IMR-90 (cell line): ENCODE results near the gene PLXNB3. TPM values are rescaled to one million over a fixed set of nuclear protein-coding genes. Genes with fewer than 3 reads are reported as not detected.

ENCODE experiments used
- ATAC-seq: fragments of 200-7000 bp; cut with Tn5 transposase; 2 replicates; pipeline ENCODE4 v1.9.1; 2020; ENCODE audit warnings: low read depth, mild to moderate bottlenecking, moderate library complexity
- BruUV-seq: library from RNA; stranded (reverse); fragments of 400-500 nt; replicated peaks from 2 replicates; lab custom pipeline; 2021; lab: Mats Ljungman, UMichigan
- CTCF ChIA-PET: fragments of 300-600 bp; formaldehyde crosslinking; extraction: SDS; loops from one replicate; lab custom pipeline; 2021; ENCODE audit warnings: antibody characterized with exemption; lab: Yijun Ruan, JAX
- POLR2A ChIA-PET: fragments of 300-600 bp; sonication (Branson Sonifier 250); formaldehyde crosslinking; loops from one replicate; lab custom pipeline; 2022; ENCODE audit warnings: antibody characterized with exemption; ENCODE audit not compliant: unreplicated experiment; lab: Charles Lee
- DNase-seq: peaks from one replicate; pipeline ENCODE4 v3.0.0; 2013
- H2AFZ ChIP-seq: replicated peaks from 2 replicates; pipeline ENCODE3; 2013; ENCODE audit warnings: low read length, mild to moderate bottlenecking; ENCODE audit not compliant: poor library complexity
- H2AK5ac ChIP-seq: 2 replicates; pipeline ENCODE4 v1.6.1; 2013; ENCODE audit warnings: low read depth, low read length, inconsistent platforms
- H2AK9ac ChIP-seq: replicated peaks from 2 replicates; pipeline ENCODE3; 2013; ENCODE audit warnings: mild to moderate bottlenecking, low read depth, low read length, moderate library complexity; ENCODE audit not compliant: poor library complexity
- H2BK120ac ChIP-seq: 2 replicates; pipeline ENCODE4 v1.6.1; 2013; ENCODE audit warnings: low read depth, low read length, inconsistent platforms
- H2BK15ac ChIP-seq: 3 replicates; pipeline ENCODE4 v1.6.1; 2013; ENCODE audit warnings: low read depth, low read length, inconsistent platforms
- H2BK20ac ChIP-seq: 2 replicates; pipeline ENCODE4 v1.6.1; 2013; ENCODE audit warnings: low read depth, mild to moderate bottlenecking, inconsistent platforms, low read length, moderate library complexity
- H2BK5ac ChIP-seq: 2 replicates; pipeline ENCODE4 v1.6.1; 2013; ENCODE audit warnings: mild to moderate bottlenecking, low read depth, low read length, inconsistent platforms; ENCODE audit not compliant: poor library complexity, severe bottlenecking
- H3K14ac ChIP-seq: replicated peaks from 2 replicates; pipeline ENCODE4 v1.6.1; 2013; ENCODE audit warnings: low read depth, low read length, inconsistent platforms
- H3K18ac ChIP-seq: 2 replicates; pipeline ENCODE4 v1.6.1; 2013; ENCODE audit warnings: low read depth, low read length, control low read depth
- H3K23ac ChIP-seq: 2 replicates; pipeline ENCODE4 v1.6.1; 2013; ENCODE audit warnings: low read depth, low read length, inconsistent platforms
- H3K27ac ChIP-seq: 2 replicates; pipeline ENCODE4 v1.5.1; 2013; ENCODE audit warnings: mild to moderate bottlenecking, control low read depth, low read length; ENCODE audit not compliant: insufficient read depth
- H3K27me3 ChIP-seq: 2 replicates; pipeline ENCODE4 v1.6.1; 2013; ENCODE audit warnings: low read length; ENCODE audit not compliant: control insufficient read depth, insufficient read depth
- H3K36me3 ChIP-seq: 2 replicates; pipeline ENCODE4 v1.6.1; 2013; ENCODE audit warnings: low read length, mixed read lengths; ENCODE audit not compliant: control insufficient read depth, insufficient read depth
- H3K4ac ChIP-seq: 2 replicates; pipeline ENCODE4 v1.6.1; 2013; ENCODE audit warnings: low read depth, low read length, inconsistent platforms
- H3K4me1 ChIP-seq: 2 replicates; pipeline ENCODE4 v1.6.1; 2013; ENCODE audit warnings: low read length, mixed read lengths; ENCODE audit not compliant: control insufficient read depth, insufficient read depth
- H3K4me2 ChIP-seq: 2 replicates; pipeline ENCODE4 v1.6.1; 2013; ENCODE audit warnings: low read depth, mild to moderate bottlenecking, control low read depth, low read length, moderate library complexity
- H3K4me3 ChIP-seq: 2 replicates; pipeline ENCODE4 v1.5.1; 2013; ENCODE audit warnings: low read depth, mild to moderate bottlenecking, control low read depth, low read length, moderate library complexity; ENCODE audit not compliant: insufficient read depth
- H3K56ac ChIP-seq: 2 replicates; pipeline ENCODE4 v1.6.1; 2013; ENCODE audit warnings: low read length, inconsistent platforms; ENCODE audit not compliant: insufficient read depth; ENCODE audit errors: extremely low read depth
- H3K79me1 ChIP-seq, 2 experiments: 2 replicates each; pipeline ENCODE4 v1.6.1; 2013; ENCODE audit warnings: low read length in 2 of 2, inconsistent platforms in 1 of 2, low read depth in 1 of 2
- H3K9ac ChIP-seq: 2 replicates; pipeline ENCODE4 v1.6.1; 2013; ENCODE audit warnings: low read depth, low read length, control low read depth
- H3K9me1 ChIP-seq: 2 replicates; pipeline ENCODE4 v1.6.1; 2013; ENCODE audit warnings: low read length, inconsistent platforms; ENCODE audit not compliant: insufficient read depth
- H3K9me3 ChIP-seq: 2 replicates; pipeline ENCODE4 v1.6.1; 2013; ENCODE audit warnings: low read length; ENCODE audit not compliant: control insufficient read depth, insufficient read depth
- H4K20me1 ChIP-seq: 2 replicates; pipeline ENCODE4 v1.6.1; 2013; ENCODE audit warnings: low read length, inconsistent platforms; ENCODE audit not compliant: insufficient read depth
- H4K5ac ChIP-seq: 2 replicates; pipeline ENCODE4 v1.6.1; 2013; ENCODE audit warnings: mild to moderate bottlenecking, low read depth, low read length, control low read depth
- H4K8ac ChIP-seq, 2 experiments: 2 replicates each; pipeline ENCODE4 v1.6.1; 2013; ENCODE audit warnings: low read depth in 2 of 2, low read length in 2 of 2, control low read depth in 1 of 2, inconsistent platforms in 1 of 2
- H4K91ac ChIP-seq: 2 replicates; pipeline ENCODE4 v1.6.1; 2013; ENCODE audit warnings: low read depth, low read length, inconsistent platforms; ENCODE audit not compliant: insufficient read depth
- BHLHE40 ChIP-seq: fragments of 150-350 bp; IDR thresholded peaks from 2 replicates; pipeline ENCODE4 v1.6.1; 2016; ENCODE audit warnings: mild to moderate bottlenecking, low read depth, low read length
- FOS ChIP-seq: fragments of 150-350 bp; IDR thresholded peaks from 2 replicates; pipeline ENCODE4 v1.6.1; 2016; ENCODE audit warnings: low read depth, low read length
- MXI1 ChIP-seq: IDR thresholded peaks from 2 replicates; pipeline ENCODE4 v1.6.1; 2012; ENCODE audit warnings: low read depth, mild to moderate bottlenecking, low read length, moderate library complexity, borderline replicate concordance
- NFE2L2 ChIP-seq: fragments of 150-350 bp; IDR thresholded peaks from 2 replicates; pipeline ENCODE4 v1.6.1; 2016; ENCODE audit warnings: low read depth, mild to moderate bottlenecking, low read length
- RAD21 ChIP-seq: IDR thresholded peaks from 2 replicates; pipeline ENCODE4 v1.6.1; 2012; ENCODE audit warnings: low read length, improper control_type of control experiment
- RCOR1 ChIP-seq: IDR thresholded peaks from 2 replicates; pipeline ENCODE4 v1.6.1; 2012; ENCODE audit warnings: mild to moderate bottlenecking, low read length, improper control_type of control experiment; ENCODE audit not compliant: insufficient replicate concordance
- USF2 ChIP-seq: fragments of 150-350 bp; IDR thresholded peaks from 2 replicates; pipeline ENCODE4 v1.6.1; 2017; ENCODE audit warnings: mild to moderate bottlenecking, antibody characterized with exemption, low read length, low read depth
- whole genome bisulfite sequencing, 2 experiments: methylation state at CpG; one replicate each; pipeline versions ENCODE4 v1.1.5 to v1.1.7; 2013; ENCODE audit warnings: missing lambda C conversion rate in 2 of 2; ENCODE audit not compliant: insufficient read length in 1 of 2; ENCODE audit errors: extremely low coverage in 2 of 2; 5-methylcytosine and 5-hydroxymethylcytosine counted together
- dilution Hi-C: fragments of 300-500 bp; cut with HindIII; formaldehyde crosslinking; loops from one replicate; pipeline ENCODE4 v1.14.3; 2018; ENCODE audit warnings: low sequenced_read_pairs; ENCODE audit not compliant: unreplicated experiment
- in situ Hi-C: fragments of 300-500 bp; cut with MboI; formaldehyde crosslinking; loops from 3 replicates; pipeline ENCODE4 v1.14.3; 2019; ENCODE audit warnings: low sequenced_read_pairs, inconsistent platforms, mixed read lengths
- intact Hi-C: fragments of 100-400 bp; cut with micrococcal nuclease; formaldehyde crosslinking; loops from 2 replicates; pipeline ENCODE4 v1.10.0; 2022
- polyA plus RNA-seq, 3 experiments: library from polyadenylated mRNA; depleted of rRNA; stranded (reverse); fragments of >200 nt; gene quantifications; 2 replicates each; pipeline ENCODE4 v1.2.3, GENCODE V29; 2012; ENCODE audit warnings: low replicate concordance in 1 of 3
- total RNA-seq: library from RNA; depleted of rRNA; stranded (reverse); fragments of >200 nt; gene quantifications from 2 replicates; pipeline ENCODE4 v1.2.3, GENCODE V29; 2012

PLXNB3 gene
- total and polyA plus RNA-seq, 2 of the 4 experiments (the other 2 are of a cell fraction) = 0.36 to 22.3 TPM

DNA sequence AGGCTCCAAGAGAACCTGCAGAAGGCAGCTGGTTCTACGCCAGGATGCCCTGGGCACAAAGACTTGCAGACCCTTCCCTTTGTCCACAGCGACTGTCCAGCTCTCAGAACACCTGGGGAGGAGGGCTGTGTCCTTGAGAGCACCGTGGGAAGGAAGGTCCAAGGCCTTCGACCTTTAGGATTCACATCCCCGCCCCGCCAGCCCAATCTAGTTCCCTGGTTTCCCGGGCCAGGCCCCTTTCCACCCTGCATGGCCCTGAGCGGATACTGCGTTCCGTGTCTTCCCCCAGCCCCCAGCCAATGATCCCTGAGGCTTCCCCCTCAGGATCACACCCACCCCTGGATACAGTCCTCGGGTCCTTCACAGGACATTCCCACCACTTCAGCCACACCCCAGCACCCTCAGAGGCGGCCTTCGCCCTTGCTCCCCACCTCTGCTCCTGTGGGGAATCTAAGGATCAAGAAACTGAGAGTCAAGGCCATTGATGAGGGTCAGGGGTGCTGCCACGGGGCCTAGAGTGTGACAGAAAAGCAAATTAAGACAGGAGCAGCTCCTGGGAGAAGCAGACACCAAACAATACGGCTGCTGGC lies 30.3 kb upstream of the PLXNB3 start:
- intact Hi-C loops = no loop called here
- Histone ChIP-seq H2AK5ac (no peak overlapping the region), H3K4me1 (no peaks in the 10 kb centered on the region), H2AK9ac (no peak overlapping the region), H3K9ac (no peak overlapping the region), H2BK15ac (no peak overlapping the region), H4K8ac (no peak overlapping the region), H2BK120ac (no peak overlapping the region), H3K4me3 (no peak overlapping the region), H4K20me1 (no peaks in the 10 kb centered on the region), H3K79me1 (no peaks in the 10 kb centered on the region), H4K5ac (no peak overlapping the region), H3K9me1 (no peaks in the 10 kb centered on the region), H4K91ac (no peak overlapping the region), H3K4ac (no peak overlapping the region), H3K56ac (no peak overlapping the region), H3K4me2 (no peak overlapping the region), H3K14ac (no peak overlapping the region), H2BK20ac (no peak overlapping the region), H2BK5ac (no peak overlapping the region), H3K27me3 (no peaks in the 10 kb centered on the region), H3K9me3 (no peaks in the 10 kb centered on the region; the same call in 1 of the 2 replicates), H3K23ac (no peak overlapping the region), H2AFZ (no peak overlapping the region), H3K18ac (no peak overlapping the region), H3K27ac (no peak overlapping the region), H3K36me3 (peaks cover 11% of the 10 kb centered on the region; the same call in 1 of the 2 replicates)
- dilution Hi-C loops = no loop called here
- in situ Hi-C loops = no loop called here
- ChIA-PET CTCF (interaction anchor here (1.2 kb wide), 1 partner anchor 12 kb away, joined by 5 read pairs; no protein-coding TSS in a partner anchor), POLR2A (no interaction called here)
- BruUV-seq = no TSS peak
- 79% methylated on average over 4 of the region's 15 CpGs; no CpG with 5 or more reads in 1 of the 2 experiments for WGBS, 2 experiments
- TF ChIP-seq NFE2L2 (no peak), RCOR1 (no peak), BHLHE40 (no peak), MXI1 (no peak), USF2 (no peak), FOS (no peak), RAD21 (no peak)
- ATAC-seq = no peak
- DNase-seq = no peak
